Omental fat pad (tissue), 4 donors: ENCODE results near the gene TTLL13. TPM values are rescaled to one million over a fixed set of nuclear protein-coding genes. Genes with fewer than 3 reads are reported as not detected.

ENCODE experiments used
- ATAC-seq: fragments of 150-250 bp; one replicate; pipeline ENCODE4 v1.9.1; 2016; ENCODE audit warnings: mild to moderate bottlenecking, moderate library complexity; ENCODE audit not compliant: low FRiP score
- DNase-seq: peaks from one replicate; pipeline ENCODE4 v3.0.0-alpha.2; 2019; ENCODE audit warnings: low spot score
- total RNA-seq, 4 donors: library from RNA; depleted of rRNA; stranded (reverse); fragments of >200 nt; gene quantifications; one replicate each; pipeline ENCODE4 v1.1.0, GENCODE V29; 2016
- TF ChIP-seq, protein P1 (sequence below), 3 donors: fragments of 450-650 bp; IDR thresholded peaks; one replicate each; pipeline ENCODE4 v1.5.1; 2016 to 2017; ENCODE audit warnings: antibody characterized with exemption in 3 of 3, mild to moderate bottlenecking in 3 of 3, moderate library complexity in 2 of 3

Gene TTLL13
- total RNA-seq, 4 donors from 2014 or later: not detected

- TF ChIP-seq, protein P1, sequence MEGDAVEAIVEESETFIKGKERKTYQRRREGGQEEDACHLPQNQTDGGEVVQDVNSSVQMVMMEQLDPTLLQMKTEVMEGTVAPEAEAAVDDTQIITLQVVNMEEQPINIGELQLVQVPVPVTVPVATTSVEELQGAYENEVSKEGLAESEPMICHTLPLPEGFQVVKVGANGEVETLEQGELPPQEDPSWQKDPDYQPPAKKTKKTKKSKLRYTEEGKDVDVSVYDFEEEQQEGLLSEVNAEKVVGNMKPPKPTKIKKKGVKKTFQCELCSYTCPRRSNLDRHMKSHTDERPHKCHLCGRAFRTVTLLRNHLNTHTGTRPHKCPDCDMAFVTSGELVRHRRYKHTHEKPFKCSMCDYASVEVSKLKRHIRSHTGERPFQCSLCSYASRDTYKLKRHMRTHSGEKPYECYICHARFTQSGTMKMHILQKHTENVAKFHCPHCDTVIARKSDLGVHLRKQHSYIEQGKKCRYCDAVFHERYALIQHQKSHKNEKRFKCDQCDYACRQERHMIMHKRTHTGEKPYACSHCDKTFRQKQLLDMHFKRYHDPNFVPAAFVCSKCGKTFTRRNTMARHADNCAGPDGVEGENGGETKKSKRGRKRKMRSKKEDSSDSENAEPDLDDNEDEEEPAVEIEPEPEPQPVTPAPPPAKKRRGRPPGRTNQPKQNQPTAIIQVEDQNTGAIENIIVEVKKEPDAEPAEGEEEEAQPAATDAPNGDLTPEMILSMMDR (IDR thresholded peaks at IDR 0.05): no peak
- ATAC-seq (no peak), DNase-seq (no peak)
These were observed 18.7 kb upstream of the TTLL13 start for GRCh38 chr15:90230610-90231009.

GRCh38 chr15:90231028-90232017 is 18.0 kb upstream of the TTLL13 start:
- DNase-seq: no peak
- ATAC-seq: no peak
- TF ChIP-seq, protein P1 (IDR thresholded peaks at IDR 0.05): no peak

DNA sequence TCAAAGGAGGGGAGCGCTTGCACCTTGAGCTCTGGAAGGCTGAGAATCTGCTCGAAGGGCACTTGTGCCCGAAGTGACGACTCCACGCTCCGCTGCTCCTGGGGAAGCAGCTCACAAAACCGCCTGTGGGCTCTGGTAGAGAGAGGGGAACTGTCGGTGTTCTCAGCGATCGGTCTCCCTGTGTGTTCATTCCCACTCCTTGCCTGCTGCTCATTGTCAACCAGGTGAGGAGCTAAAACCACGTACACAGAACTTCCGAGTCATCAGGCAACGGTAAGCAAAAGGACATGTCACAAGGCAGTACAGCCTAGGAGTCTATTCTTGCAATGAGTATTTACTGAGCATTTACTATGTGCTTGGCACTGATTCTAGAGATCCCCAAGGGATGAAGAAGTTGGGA is 17.2 kb upstream of the TTLL13 start:
- TF ChIP-seq, protein P1 (IDR thresholded peaks at IDR 0.05): no peak
- DNase-seq (no peak), ATAC-seq (no peak)

- ATAC-seq: no peak
- no peak for DNase-seq
- TF ChIP-seq, protein P1 (IDR thresholded peaks at IDR 0.05): no peak
These were observed 16.4 kb upstream of the TTLL13 start for GRCh38 chr15:90232941-90233386.

DNA sequence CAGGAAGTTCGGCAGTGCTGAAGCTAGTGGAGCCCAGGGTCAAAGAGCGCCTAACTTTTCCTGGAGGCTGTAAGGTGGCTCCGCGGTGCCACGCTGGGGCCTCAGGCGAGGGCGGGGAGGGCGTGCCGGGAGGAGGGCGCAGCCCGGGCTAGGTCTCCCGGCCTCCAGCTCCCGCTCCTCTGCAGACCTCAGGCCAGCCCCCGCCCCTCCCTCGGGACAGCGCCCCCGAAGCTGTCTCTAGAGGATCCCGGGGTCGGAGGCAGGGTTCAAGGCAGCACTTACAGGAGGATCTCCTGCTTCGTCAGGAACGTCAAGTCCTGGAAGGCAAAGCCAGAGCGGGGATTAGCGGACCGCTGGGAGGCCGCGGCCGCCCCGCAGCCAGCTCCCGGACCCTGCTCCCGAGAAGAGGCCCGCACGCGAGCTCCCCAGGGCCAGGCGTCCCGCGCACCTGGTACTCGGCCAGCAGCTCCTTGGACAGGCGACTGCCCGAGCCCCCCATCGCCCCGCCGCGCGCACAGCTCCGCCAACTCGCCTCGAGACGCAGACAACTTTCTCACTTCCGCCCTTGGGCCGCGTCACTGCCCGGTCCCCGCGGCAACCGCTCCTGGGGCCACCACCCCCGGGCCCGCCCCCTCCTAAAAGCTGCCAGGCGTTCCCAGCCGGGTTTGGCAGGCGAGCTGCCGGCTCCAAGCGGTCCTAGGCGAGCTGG is 15.8 kb upstream of the TTLL13 start, which contains the start of gene CIB1:
CIB1 (minus strand) TSS at position 555 of the 709 bp plus-strand sequence; CDS start at position 499, 56 bp downstream.
- TF ChIP-seq, protein P1 (IDR thresholded peaks at IDR 0.05): no peak
- peak; percentile 96 for ATAC-seq
- DNase-seq: peak; percentile 76

DNA sequence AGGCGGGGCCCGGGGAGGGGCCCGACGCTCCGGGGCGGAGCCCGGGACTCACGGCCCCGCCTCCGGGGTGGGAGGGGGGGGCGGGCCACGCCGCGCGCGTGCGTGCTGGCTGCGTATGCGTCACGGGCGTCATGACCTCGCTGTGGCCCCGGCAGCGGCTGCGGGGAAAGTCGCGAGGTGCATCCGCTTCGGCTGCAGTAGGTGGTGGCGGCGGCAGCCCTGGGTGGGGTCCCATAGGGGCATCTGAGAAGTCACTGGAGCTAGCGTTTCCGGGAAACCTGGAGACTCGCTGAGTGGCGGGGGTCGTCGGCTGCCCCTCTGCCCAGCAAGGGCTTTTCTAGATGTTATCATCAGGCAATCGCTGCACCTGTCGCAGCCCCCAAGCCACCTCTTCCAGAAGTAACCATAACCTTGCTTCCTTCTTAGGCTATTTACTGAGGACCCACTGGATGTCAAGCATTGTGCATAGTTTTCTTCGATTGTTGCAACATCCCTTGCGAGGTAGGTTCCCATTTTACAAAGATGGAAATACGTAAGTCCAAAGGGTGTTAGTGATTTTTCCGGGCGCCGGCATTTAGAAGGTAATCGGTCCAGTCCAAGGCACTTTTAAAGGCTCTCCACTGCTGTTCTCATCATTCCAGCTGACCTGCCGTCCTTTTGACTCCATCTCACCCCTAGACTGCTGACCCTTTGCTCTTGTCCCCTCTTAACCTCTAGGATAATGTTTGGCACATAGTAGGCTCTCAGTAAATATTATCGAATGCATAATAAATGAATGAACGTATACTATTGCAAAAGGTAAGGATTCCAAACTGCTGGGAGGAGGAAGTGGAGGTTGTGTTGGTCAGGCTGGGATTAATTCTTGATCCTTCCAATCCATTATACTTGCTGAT is 15.0 kb upstream of the TTLL13 start, which contains the start of gene GDPGP1:
GDPGP1 (plus strand) TSS at position 114 of the 893 bp plus-strand sequence. CDS start 6,700 bp downstream, outside the sequence.
- TF ChIP-seq, protein P1 (IDR thresholded peaks at IDR 0.05): no peak
- DNase-seq (peak; percentile 60), ATAC-seq (no peak)
